Epithelial cell of esophagus (primary cell): ENCODE measurements around the gene SLC48A1.
A peak's percentile ranks its signal among the peaks of the same experiment; 100 is the strongest.

Experiments used
- DNase-seq: peaks from one replicate; pipeline ENCODE4 v3.0.0; 2010; ENCODE audit warnings: low read depth
- H3K4me3 ChIP-seq: 2 replicates; pipeline ENCODE4 v1.5.1; 2011; ENCODE audit warnings: mild to moderate bottlenecking, low read length, control low read depth
- TF ChIP-seq, protein P1 (sequence below): IDR thresholded peaks from 2 replicates; pipeline ENCODE4 v1.5.1; 2011; ENCODE audit warnings: low read depth, mild to moderate bottlenecking, low read length, control low read depth, inconsistent platforms; ENCODE audit not compliant: insufficient read depth; ENCODE audit errors: missing control alignments

SLC48A1 gene

DNA sequence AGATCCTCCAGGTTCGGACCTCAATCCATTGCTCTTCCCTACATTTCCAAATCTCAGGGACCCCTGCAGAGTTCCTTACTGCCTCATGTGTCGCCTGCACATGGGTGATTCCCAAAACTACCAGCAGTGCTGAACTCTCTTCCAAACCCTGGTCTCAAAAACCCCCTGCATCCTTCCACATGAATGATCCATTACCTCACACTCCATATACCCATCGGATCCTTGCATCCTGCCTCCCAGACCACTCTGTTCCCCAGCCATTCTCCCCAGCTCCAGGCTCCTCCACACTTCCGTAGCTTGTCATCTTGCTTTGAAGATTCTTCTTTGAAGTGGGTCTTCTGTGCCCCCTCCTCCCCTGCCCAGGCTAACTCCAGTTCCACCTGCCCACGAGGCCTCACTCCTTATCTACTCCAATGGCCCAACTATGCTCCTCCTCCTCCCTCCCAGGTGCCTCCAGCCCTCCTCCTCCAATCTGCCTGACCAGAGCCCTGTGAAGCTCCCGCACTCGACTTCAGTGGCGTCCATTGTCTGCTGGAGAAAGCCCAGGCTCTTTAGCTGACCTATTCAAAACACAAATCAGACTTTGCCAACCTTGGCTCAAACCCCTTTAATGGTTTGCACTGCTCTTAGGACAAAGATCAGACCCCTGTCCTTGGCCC is 28.1 kb upstream of the SLC48A1 start:
- TF ChIP-seq, protein P1, sequence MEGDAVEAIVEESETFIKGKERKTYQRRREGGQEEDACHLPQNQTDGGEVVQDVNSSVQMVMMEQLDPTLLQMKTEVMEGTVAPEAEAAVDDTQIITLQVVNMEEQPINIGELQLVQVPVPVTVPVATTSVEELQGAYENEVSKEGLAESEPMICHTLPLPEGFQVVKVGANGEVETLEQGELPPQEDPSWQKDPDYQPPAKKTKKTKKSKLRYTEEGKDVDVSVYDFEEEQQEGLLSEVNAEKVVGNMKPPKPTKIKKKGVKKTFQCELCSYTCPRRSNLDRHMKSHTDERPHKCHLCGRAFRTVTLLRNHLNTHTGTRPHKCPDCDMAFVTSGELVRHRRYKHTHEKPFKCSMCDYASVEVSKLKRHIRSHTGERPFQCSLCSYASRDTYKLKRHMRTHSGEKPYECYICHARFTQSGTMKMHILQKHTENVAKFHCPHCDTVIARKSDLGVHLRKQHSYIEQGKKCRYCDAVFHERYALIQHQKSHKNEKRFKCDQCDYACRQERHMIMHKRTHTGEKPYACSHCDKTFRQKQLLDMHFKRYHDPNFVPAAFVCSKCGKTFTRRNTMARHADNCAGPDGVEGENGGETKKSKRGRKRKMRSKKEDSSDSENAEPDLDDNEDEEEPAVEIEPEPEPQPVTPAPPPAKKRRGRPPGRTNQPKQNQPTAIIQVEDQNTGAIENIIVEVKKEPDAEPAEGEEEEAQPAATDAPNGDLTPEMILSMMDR = no peak
- H3K4me3 ChIP-seq = no peak overlapping the region
- no peak for DNase-seq

DNA sequence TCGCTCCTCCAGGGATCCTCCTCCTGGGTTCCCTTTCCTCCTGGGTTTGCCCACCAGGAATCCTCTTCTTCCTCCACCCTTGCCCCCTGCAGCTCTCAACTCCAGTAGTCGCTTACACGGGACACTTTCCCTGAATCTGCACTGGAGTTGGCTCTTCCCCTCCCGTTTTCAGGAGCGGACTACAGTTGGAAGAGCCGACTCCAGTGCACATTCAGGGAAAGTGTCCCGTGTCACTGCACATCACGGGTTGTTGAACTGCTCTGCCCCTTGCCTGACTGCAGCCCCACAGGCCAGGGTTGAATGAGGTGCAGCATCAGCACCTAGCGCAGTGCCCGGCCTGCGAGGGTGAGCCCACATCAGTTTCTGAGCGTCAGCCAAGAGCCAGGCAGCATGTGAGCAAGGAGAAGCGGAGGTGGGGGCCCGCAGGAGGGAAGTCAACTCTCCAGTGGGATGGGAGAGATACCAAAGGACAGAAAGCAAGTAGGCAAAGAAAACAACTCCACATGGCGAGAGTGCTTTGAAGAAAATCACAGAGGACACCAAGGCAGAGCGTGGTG is 27.5 kb upstream of the SLC48A1 start:
- DNase-seq = no peak
- no peak overlapping the region for H3K4me3 ChIP-seq
- TF ChIP-seq, protein P1 = no peak

DNA sequence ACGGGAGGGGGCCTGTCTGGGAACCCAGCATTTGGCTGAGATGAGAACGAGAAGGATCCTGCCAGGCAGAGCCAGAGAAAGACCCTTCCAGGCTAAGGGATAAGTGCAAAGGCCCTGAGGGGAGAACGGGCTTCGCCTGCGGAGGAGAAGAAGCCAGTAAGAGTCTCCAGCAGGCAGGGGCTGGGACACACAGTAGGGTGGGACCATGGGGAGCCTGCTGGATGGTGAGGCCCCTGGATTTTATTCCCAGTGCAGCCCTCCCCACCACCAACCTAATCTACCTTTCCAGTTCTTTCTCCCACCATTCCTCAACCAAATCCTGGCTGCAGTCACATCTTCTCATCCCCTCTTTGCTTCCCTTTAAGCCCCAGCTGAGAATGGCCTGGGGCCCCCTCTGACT is 27.0 kb upstream of the SLC48A1 start:
- TF ChIP-seq, protein P1 = no peak
- no peak overlapping the region for H3K4me3 ChIP-seq
- no peak for DNase-seq

DNA sequence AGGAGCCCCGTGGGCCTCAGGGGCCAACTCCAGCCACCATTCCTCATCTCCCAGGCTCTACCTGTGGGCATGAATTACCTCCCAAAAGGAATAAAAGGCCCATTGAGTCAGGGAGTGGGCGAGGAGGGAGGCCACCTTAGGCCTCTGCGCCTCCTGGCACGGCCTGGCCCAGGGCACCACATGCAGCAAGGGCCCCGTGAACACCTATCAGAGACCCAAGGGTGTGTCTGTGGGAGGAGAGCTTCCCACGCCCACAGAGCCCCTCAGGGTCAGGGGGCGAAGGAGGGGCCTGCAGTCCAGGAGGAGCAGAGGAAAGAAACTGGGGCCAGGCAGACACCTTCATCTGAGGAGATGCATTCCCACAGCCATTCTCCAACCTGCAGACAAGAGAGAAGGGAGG is 26.5 kb upstream of the SLC48A1 start:
- DNase-seq = no peak
- no peak overlapping the region for H3K4me3 ChIP-seq
- TF ChIP-seq, protein P1 = no peak

DNA sequence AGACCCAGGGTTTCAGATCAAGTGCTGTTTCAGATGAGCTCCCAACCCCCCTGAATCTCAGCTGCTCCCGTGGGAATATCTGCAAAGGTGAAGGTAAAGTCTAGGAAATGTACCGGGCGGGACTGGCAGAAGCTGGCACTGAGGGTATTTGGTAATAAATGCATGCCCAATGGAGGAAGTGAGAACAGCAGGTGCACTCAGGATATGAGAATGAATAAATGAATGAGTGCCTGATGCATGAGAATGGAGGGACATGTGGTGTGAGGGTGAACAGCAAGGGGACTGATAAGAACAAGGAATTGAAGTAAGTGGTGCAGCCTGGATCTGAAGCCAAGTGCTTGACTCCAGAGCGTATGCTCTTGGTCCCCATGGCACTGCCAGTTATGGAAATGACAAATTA is 25.9 kb upstream of the SLC48A1 start:
- H3K4me3 ChIP-seq = no peak overlapping the region
- TF ChIP-seq, protein P1 = no peak
- DNase-seq = no peak

DNA sequence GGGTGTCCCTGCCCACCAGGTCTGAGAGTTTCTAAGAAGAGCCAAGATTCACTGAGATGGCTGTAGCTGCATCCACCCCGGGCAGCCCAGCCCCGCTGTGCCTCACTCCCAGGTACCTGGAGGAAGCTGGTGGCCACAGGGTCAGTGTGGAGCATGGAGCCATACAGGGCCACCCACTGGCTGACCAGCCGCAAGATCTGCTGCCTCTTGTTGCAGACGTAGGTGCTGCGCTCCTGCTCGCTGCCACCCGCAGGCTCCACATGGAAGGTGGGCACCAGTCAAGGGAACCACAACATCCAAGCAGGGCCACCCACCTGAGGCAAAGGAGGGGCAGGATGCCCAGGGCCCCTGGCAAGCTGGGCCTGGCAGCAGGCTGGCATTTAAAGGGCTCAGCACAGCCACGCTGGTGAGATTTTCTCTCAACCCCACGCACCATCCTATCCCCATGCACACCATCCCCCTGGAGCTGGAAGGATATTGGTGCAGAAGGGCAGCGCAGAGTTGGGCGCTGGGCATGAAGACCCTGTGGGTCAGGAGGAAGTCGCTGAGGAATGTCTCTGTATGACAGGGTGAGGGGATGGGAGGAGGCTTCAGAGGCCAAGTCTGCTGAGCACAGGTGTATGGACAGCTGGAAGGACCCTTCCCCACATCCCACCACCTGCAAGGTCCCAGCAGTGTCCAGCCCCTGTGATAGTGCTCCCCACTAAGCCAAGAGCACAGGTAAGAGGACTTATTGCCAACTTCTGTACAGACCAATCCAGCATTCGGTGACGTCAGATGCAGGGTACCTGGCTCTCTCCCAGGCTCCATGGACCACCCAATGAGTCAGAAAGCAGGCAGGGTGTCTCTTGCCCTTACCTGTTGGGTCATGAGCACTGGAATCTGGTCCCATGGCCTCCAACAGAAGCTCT is 25.2 kb upstream of the SLC48A1 start:
- DNase-seq = peak; percentile 48

More for the DNA sequence above, 25.2 kb upstream of the SLC48A1 start:
- H3K4me3 ChIP-seq = no peak overlapping the region
- TF ChIP-seq, protein P1 = no peak
